ENCODE measurements around the gene GRIK2. TPM values are rescaled to one million over a fixed set of nuclear protein-coding genes. Genes with fewer than 3 reads are reported as not detected.

GRIK2 gene
- total and polyA plus RNA-seq, 2 of the 4 experiments (the other 2 are of a cell fraction) = 8.2 to 15.2 TPM

DNA sequence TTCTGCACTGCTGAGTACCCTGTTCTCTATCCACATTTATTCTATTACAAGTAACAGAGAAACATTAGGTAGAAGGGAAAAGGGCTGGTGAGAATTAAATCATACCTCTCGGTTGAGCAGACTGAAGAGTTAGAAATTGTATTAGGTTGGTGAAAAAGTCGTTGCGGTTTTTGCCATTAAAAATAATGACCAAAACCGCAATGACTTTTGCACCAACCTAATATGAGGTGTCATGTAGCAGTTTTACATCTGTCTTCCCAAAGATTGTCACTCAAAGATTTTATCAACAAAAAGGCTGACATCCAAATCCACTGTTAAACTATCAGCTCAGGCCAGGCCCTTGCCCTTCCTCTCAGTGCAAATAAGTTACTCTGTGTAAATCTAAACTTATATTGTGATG lies 28.3 kb upstream of the GRIK2 start:
- ChIA-PET CTCF (no interaction called here), POLR2A (ENCODE audit: unreplicated experiment) (no interaction called here)
- TF ChIP-seq RFX5 (IDR thresholded peaks at IDR 0.05; ENCODE audit: low read depth, low read length) (no peak), MAFK (IDR thresholded peaks at IDR 0.05; ENCODE audit: low read depth, low read length) (no peak), FOS (IDR thresholded peaks at IDR 0.05; ENCODE audit: low read depth, low read length) (no peak), RCOR1 (IDR thresholded peaks at IDR 0.05; ENCODE audit: insufficient replicate concordance, low read length) (no peak), MAZ (IDR thresholded peaks at IDR 0.05; ENCODE audit: borderline replicate concordance, low read depth, low read length) (no peak), BHLHE40 (IDR thresholded peaks at IDR 0.05; ENCODE audit: low read depth, low read length) (no peak)
- TF ChIP-seq, protein P1, sequence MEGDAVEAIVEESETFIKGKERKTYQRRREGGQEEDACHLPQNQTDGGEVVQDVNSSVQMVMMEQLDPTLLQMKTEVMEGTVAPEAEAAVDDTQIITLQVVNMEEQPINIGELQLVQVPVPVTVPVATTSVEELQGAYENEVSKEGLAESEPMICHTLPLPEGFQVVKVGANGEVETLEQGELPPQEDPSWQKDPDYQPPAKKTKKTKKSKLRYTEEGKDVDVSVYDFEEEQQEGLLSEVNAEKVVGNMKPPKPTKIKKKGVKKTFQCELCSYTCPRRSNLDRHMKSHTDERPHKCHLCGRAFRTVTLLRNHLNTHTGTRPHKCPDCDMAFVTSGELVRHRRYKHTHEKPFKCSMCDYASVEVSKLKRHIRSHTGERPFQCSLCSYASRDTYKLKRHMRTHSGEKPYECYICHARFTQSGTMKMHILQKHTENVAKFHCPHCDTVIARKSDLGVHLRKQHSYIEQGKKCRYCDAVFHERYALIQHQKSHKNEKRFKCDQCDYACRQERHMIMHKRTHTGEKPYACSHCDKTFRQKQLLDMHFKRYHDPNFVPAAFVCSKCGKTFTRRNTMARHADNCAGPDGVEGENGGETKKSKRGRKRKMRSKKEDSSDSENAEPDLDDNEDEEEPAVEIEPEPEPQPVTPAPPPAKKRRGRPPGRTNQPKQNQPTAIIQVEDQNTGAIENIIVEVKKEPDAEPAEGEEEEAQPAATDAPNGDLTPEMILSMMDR (conservative IDR thresholded peaks at IDR 0.05; ENCODE audit: low read depth, low read length) = no peak
- H3K27ac ChIP-seq (ENCODE audit: insufficient read depth, low read length) = no peak overlapping the region
- intact Hi-C loops (cut with micrococcal nuclease) (no loop called here), in situ Hi-C loops (cut with MboI; ENCODE audit: low sequenced_read_pairs) (no loop called here), dilution Hi-C loops (cut with HindIII; ENCODE audit: low sequenced_read_pairs, unreplicated experiment) (no loop called here)
- no TSS peak for BruUV-seq (replicated peaks)
- no peak overlapping the region for H2AFZ ChIP-seq (replicated peaks; ENCODE audit: low read length, poor library complexity)
- H3K79me1 ChIP-seq (ENCODE audit: low read depth in 1 of 2, low read length in 2 of 2) = no peaks in the 10 kb centered on the region
- no peak overlapping the region for H3K23ac ChIP-seq (ENCODE audit: low read depth, low read length)
- no peak overlapping the region for H2AK5ac ChIP-seq (ENCODE audit: low read depth, low read length)
- no peak overlapping the region for H2AK9ac ChIP-seq (replicated peaks; ENCODE audit: low read depth, low read length, poor library complexity)
- H3K4me1 ChIP-seq (ENCODE audit: control insufficient read depth, insufficient read depth, low read length) = no peaks in the 10 kb centered on the region
- no peaks in the 10 kb centered on the region for H3K36me3 ChIP-seq (ENCODE audit: control insufficient read depth, insufficient read depth, low read length)
- no peaks in the 10 kb centered on the region for H3K9me3 ChIP-seq (ENCODE audit: control insufficient read depth, insufficient read depth, low read length)
- H4K20me1 ChIP-seq (ENCODE audit: insufficient read depth, low read length) = no peaks in the 10 kb centered on the region
- H3K4me3 ChIP-seq (ENCODE audit: insufficient read depth, low read depth, low read length) = no peak overlapping the region
- H2BK15ac ChIP-seq (ENCODE audit: low read depth, low read length) = no peak overlapping the region
- H3K18ac ChIP-seq (ENCODE audit: low read depth, low read length) = no peak overlapping the region
- no peak overlapping the region for H2BK120ac ChIP-seq (ENCODE audit: low read depth, low read length)
- H3K27me3 ChIP-seq (ENCODE audit: control insufficient read depth, insufficient read depth, low read length) = no peaks in the 10 kb centered on the region
- no peak overlapping the region for H2BK5ac ChIP-seq (ENCODE audit: low read depth, low read length, poor library complexity, severe bottlenecking)
- no CpG with 5 or more reads among the region's 4 CpGs for WGBS, 2 experiments (ENCODE audit: extremely low coverage in 2 of 2, insufficient read length in 1 of 2)
- no peak overlapping the region for H3K4ac ChIP-seq (ENCODE audit: low read depth, low read length)
- DNase-seq (no peak), ATAC-seq (ENCODE audit: low read depth) (no peak)
- H3K14ac ChIP-seq (replicated peaks; ENCODE audit: low read depth, low read length) = no peak overlapping the region
- H3K9me1 ChIP-seq (ENCODE audit: insufficient read depth, low read length) = no peaks in the 10 kb centered on the region
- no peak overlapping the region for H3K4me2 ChIP-seq (ENCODE audit: low read depth, low read length)
- H3K9ac ChIP-seq (ENCODE audit: low read depth, low read length) = no peak overlapping the region
- H4K91ac ChIP-seq (ENCODE audit: insufficient read depth, low read depth, low read length) = no peak overlapping the region
- no peak overlapping the region for H4K5ac ChIP-seq (ENCODE audit: low read depth, low read length)
- no peak overlapping the region for H4K8ac ChIP-seq (ENCODE audit: low read depth in 2 of 2, low read length in 2 of 2)
- no peak overlapping the region for H3K56ac ChIP-seq (ENCODE audit: extremely low read depth, insufficient read depth, low read length)
- H2BK20ac ChIP-seq (ENCODE audit: low read depth, low read length) = no peak overlapping the region

All from IMR-90 (cell line).